ENCODE data around the gene GPAT2. TPM values are rescaled to one million over a fixed set of nuclear protein-coding genes. Genes with fewer than 3 reads are reported as not detected.
"Not testable (repeated sequence)": the region's sequence is repeated elsewhere in the genome, so short reads cannot be mapped to it uniquely, and the experiment has no call there.

Gene GPAT2
- total RNA-seq, 2 experiments from 2014 or later, result not detected

DNA sequence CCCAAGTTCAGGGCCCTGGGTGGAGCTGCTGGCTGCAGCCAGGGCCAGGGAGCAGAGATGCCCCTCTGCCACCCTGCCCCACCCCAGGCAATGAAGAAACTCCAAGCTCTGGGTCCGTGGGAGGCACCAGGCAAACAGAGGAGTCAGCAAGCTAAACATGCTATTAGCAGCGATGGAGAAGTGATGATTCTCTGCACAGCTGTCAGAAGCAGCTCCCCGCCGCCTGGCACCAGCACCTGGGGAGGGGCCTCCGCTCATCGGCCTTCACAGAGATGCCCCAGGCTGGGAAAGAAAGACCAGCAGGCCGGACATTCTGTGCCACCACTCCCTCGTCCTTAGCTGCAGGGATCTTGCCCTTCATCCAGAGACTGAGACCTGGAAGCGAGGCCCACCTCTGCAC is 27.2 kb upstream of the GPAT2 start:
- H2AFZ ChIP-seq (ENCODE audit: low read length); H4K20me1 ChIP-seq (ENCODE audit: insufficient read depth, low read length); DNase-seq (ENCODE audit: low spot score); H3K9me3 ChIP-seq (ENCODE audit: low read length); H3K4me3 ChIP-seq (ENCODE audit: low read depth, low read length, poor library complexity, severe bottlenecking); H3K4me1 ChIP-seq (ENCODE audit: insufficient read depth, low read length, poor library complexity, severe bottlenecking); H3K9me2 ChIP-seq (ENCODE audit: insufficient read depth, low read length); intact Hi-C loops (cut with micrococcal nuclease; ENCODE audit: unreplicated experiment); H3K27ac ChIP-seq (ENCODE audit: low read depth, low read length, poor library complexity, severe bottlenecking); CTCF ChIA-PET (ENCODE audit: unreplicated experiment); BruUV-seq (replicated peaks); H3K36me3 ChIP-seq (ENCODE audit: insufficient read depth, low read length); H3K4me2 ChIP-seq (ENCODE audit: low read length); H3K79me2 ChIP-seq (ENCODE audit: insufficient read depth, low read depth, low read length): not testable (repeated sequence)
- POLR2A ChIA-PET, result interaction anchor here (0.6 kb wide), 1 partner anchor 567 kb away, joined by 10 read pairs; no protein-coding TSS in a partner anchor

- H3K4me1 ChIP-seq (ENCODE audit: insufficient read depth, low read length, poor library complexity, severe bottlenecking); DNase-seq (ENCODE audit: low spot score); H3K4me3 ChIP-seq (ENCODE audit: low read depth, low read length, poor library complexity, severe bottlenecking); CTCF ChIA-PET (ENCODE audit: unreplicated experiment); H3K36me3 ChIP-seq (ENCODE audit: insufficient read depth, low read length); H3K27ac ChIP-seq (ENCODE audit: low read depth, low read length, poor library complexity, severe bottlenecking); H2AFZ ChIP-seq (ENCODE audit: low read length); H4K20me1 ChIP-seq (ENCODE audit: insufficient read depth, low read length); intact Hi-C loops (cut with micrococcal nuclease; ENCODE audit: unreplicated experiment); H3K4me2 ChIP-seq (ENCODE audit: low read length); H3K9me2 ChIP-seq (ENCODE audit: insufficient read depth, low read length); BruUV-seq (replicated peaks); H3K9me3 ChIP-seq (ENCODE audit: low read length); H3K79me2 ChIP-seq (ENCODE audit: insufficient read depth, low read depth, low read length): not testable (repeated sequence)
- POLR2A ChIA-PET, result interaction anchor here (0.6 kb wide), 1 partner anchor 568 kb away, joined by 10 read pairs; no protein-coding TSS in a partner anchor
Measured at GRCh38 chr2:96061197-96061817, 26.6 kb upstream of the GPAT2 start.

DNA sequence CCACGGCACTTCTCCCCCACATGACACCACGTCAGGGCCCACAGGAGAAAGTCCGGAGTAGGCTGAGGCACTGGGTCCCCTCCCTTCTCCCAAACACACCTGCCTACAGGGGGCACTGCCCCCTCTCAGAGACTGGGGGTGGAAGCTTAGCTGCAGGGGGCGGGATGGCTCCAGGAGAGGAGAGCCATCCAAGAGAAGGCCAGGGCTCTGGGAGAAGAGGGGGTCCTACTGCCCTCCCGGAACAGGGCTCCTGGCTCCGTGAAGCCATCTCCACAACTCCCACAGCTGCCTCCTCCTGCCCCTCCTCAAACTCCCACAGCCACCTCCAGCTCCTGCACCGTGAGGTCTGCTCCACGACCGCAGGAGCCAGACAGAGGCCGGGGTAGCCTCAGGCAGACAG is 25.6 kb upstream of the GPAT2 start:
- intact Hi-C loops (cut with micrococcal nuclease; ENCODE audit: unreplicated experiment); H4K20me1 ChIP-seq (ENCODE audit: insufficient read depth, low read length); H2AFZ ChIP-seq (ENCODE audit: low read length); H3K4me2 ChIP-seq (ENCODE audit: low read length); H3K9me3 ChIP-seq (ENCODE audit: low read length); H3K27ac ChIP-seq (ENCODE audit: low read depth, low read length, poor library complexity, severe bottlenecking); BruUV-seq (replicated peaks); H3K36me3 ChIP-seq (ENCODE audit: insufficient read depth, low read length); H3K4me1 ChIP-seq (ENCODE audit: insufficient read depth, low read length, poor library complexity, severe bottlenecking); H3K9me2 ChIP-seq (ENCODE audit: insufficient read depth, low read length); DNase-seq (ENCODE audit: low spot score); CTCF ChIA-PET (ENCODE audit: unreplicated experiment); H3K79me2 ChIP-seq (ENCODE audit: insufficient read depth, low read depth, low read length); POLR2A ChIA-PET; H3K4me3 ChIP-seq (ENCODE audit: low read depth, low read length, poor library complexity, severe bottlenecking): not testable (repeated sequence)

DNA sequence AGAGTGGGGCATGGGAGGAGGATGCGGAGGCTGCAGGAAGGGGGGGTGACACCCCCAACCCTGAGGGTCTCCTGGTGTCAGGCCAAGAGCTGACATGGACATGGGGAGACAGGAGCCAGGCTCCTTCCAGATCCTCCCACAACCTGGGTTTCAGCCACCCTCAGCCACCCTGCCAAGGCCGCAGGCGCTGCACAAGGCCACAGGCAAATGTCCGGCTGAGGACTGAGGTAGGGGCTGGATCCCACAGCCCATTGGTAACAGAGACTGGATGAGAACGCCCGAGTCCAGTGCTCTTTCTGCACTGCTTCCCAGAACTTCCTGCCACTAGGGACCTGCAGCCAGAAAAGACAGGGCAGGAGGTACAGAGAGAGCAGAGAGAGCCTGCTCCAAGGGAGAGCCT is 24.7 kb upstream of the GPAT2 start:
- not testable (repeated sequence) for H3K36me3 ChIP-seq (ENCODE audit: insufficient read depth, low read length); H4K20me1 ChIP-seq (ENCODE audit: insufficient read depth, low read length); DNase-seq (ENCODE audit: low spot score)

GRCh38 chr2:96055830-96056229 is 21.1 kb upstream of the GPAT2 start:
- H4K20me1 ChIP-seq (ENCODE audit: insufficient read depth, low read length); H2AFZ ChIP-seq (ENCODE audit: low read length); H3K4me2 ChIP-seq (ENCODE audit: low read length); H3K27ac ChIP-seq (ENCODE audit: low read depth, low read length, poor library complexity, severe bottlenecking); BruUV-seq (replicated peaks); H3K9me3 ChIP-seq (ENCODE audit: low read length); CTCF ChIA-PET (ENCODE audit: unreplicated experiment); DNase-seq (ENCODE audit: low spot score); H3K36me3 ChIP-seq (ENCODE audit: insufficient read depth, low read length); H3K9me2 ChIP-seq (ENCODE audit: insufficient read depth, low read length); POLR2A ChIA-PET; H3K4me3 ChIP-seq (ENCODE audit: low read depth, low read length, poor library complexity, severe bottlenecking); H3K79me2 ChIP-seq (ENCODE audit: insufficient read depth, low read depth, low read length); intact Hi-C loops (cut with micrococcal nuclease; ENCODE audit: unreplicated experiment); H3K4me1 ChIP-seq (ENCODE audit: insufficient read depth, low read length, poor library complexity, severe bottlenecking): not testable (repeated sequence)

More for the DNA sequence above, 24.7 kb upstream of the GPAT2 start:
- H3K4me2 ChIP-seq (ENCODE audit: low read length); H3K9me2 ChIP-seq (ENCODE audit: insufficient read depth, low read length); H3K27ac ChIP-seq (ENCODE audit: low read depth, low read length, poor library complexity, severe bottlenecking); H2AFZ ChIP-seq (ENCODE audit: low read length); BruUV-seq (replicated peaks); H3K79me2 ChIP-seq (ENCODE audit: insufficient read depth, low read depth, low read length); H3K9me3 ChIP-seq (ENCODE audit: low read length); H3K4me3 ChIP-seq (ENCODE audit: low read depth, low read length, poor library complexity, severe bottlenecking); intact Hi-C loops (cut with micrococcal nuclease; ENCODE audit: unreplicated experiment); POLR2A ChIA-PET; H3K4me1 ChIP-seq (ENCODE audit: insufficient read depth, low read length, poor library complexity, severe bottlenecking); CTCF ChIA-PET (ENCODE audit: unreplicated experiment): not testable (repeated sequence)

- POLR2A ChIA-PET; H2AFZ ChIP-seq (ENCODE audit: low read length); DNase-seq (ENCODE audit: low spot score); H3K9me3 ChIP-seq (ENCODE audit: low read length); H3K27ac ChIP-seq (ENCODE audit: low read depth, low read length, poor library complexity, severe bottlenecking); CTCF ChIA-PET (ENCODE audit: unreplicated experiment); intact Hi-C loops (cut with micrococcal nuclease; ENCODE audit: unreplicated experiment); H3K4me1 ChIP-seq (ENCODE audit: insufficient read depth, low read length, poor library complexity, severe bottlenecking); H3K4me3 ChIP-seq (ENCODE audit: low read depth, low read length, poor library complexity, severe bottlenecking); BruUV-seq (replicated peaks); H3K36me3 ChIP-seq (ENCODE audit: insufficient read depth, low read length); H3K9me2 ChIP-seq (ENCODE audit: insufficient read depth, low read length); H4K20me1 ChIP-seq (ENCODE audit: insufficient read depth, low read length); H3K4me2 ChIP-seq (ENCODE audit: low read length); H3K79me2 ChIP-seq (ENCODE audit: insufficient read depth, low read depth, low read length): not testable (repeated sequence)
Measured at GRCh38 chr2:96054537-96054936, 19.8 kb upstream of the GPAT2 start.

DNA sequence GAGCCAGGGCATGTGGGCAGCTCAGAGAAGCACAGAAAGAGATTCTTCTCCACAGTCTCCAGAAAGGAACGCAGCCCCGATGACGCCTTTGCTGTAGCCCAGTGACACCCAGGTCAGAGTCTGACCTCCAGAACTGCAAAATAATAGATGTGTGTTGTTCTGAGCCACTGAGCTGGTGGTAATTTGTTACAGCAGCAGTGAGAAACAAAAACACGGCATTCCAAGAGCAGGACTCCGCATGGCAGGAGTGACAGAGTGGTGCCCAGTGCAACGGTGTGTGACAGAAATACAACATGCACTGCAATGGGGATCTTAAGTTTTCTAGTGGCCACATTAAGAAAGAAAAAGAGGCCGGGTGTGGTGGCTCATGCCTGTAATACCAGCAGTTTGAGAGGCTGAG is 18.7 kb upstream of the GPAT2 start:
- H3K9me3 ChIP-seq (ENCODE audit: low read length); H3K9me2 ChIP-seq (ENCODE audit: insufficient read depth, low read length); H3K4me3 ChIP-seq (ENCODE audit: low read depth, low read length, poor library complexity, severe bottlenecking); intact Hi-C loops (cut with micrococcal nuclease; ENCODE audit: unreplicated experiment); H3K4me2 ChIP-seq (ENCODE audit: low read length); H4K20me1 ChIP-seq (ENCODE audit: insufficient read depth, low read length); H3K36me3 ChIP-seq (ENCODE audit: insufficient read depth, low read length); H3K79me2 ChIP-seq (ENCODE audit: insufficient read depth, low read depth, low read length); DNase-seq (ENCODE audit: low spot score); H3K4me1 ChIP-seq (ENCODE audit: insufficient read depth, low read length, poor library complexity, severe bottlenecking); BruUV-seq (replicated peaks); POLR2A ChIA-PET; CTCF ChIA-PET (ENCODE audit: unreplicated experiment); H3K27ac ChIP-seq (ENCODE audit: low read depth, low read length, poor library complexity, severe bottlenecking); H2AFZ ChIP-seq (ENCODE audit: low read length): not testable (repeated sequence)
